Measurements from ENCODE around the gene MED6.

DNA sequence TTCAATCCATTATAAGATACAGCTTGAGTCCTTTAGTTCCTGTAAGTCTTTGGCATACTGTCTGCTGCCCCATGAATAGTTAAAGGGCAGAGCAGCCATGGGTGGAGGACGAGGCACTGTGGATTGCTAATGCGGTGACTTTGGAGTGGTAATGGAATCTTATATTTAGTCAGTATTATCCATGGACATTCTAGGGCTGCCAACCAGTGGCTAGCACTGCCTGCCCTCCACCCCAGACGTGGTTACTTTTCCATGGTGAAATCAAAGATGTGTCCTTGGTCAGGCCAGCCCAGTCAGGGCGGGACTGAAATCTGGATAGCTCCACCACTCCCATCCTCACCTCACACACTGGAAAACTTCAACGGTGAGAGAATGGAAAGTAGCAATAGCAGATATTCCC, 43.5 kb upstream of the MED6 start:
- TF ChIP-seq, protein P1, sequence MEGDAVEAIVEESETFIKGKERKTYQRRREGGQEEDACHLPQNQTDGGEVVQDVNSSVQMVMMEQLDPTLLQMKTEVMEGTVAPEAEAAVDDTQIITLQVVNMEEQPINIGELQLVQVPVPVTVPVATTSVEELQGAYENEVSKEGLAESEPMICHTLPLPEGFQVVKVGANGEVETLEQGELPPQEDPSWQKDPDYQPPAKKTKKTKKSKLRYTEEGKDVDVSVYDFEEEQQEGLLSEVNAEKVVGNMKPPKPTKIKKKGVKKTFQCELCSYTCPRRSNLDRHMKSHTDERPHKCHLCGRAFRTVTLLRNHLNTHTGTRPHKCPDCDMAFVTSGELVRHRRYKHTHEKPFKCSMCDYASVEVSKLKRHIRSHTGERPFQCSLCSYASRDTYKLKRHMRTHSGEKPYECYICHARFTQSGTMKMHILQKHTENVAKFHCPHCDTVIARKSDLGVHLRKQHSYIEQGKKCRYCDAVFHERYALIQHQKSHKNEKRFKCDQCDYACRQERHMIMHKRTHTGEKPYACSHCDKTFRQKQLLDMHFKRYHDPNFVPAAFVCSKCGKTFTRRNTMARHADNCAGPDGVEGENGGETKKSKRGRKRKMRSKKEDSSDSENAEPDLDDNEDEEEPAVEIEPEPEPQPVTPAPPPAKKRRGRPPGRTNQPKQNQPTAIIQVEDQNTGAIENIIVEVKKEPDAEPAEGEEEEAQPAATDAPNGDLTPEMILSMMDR (IDR thresholded peaks at IDR 0.05), result no peak
- no peak for TF ChIP-seq POLR2A (IDR thresholded peaks at IDR 0.05)
